HepG2 (cell line): ENCODE data around the gene SH3YL1. TPM values are rescaled to one million over a fixed set of nuclear protein-coding genes. Genes with fewer than 3 reads are reported as not detected.

Source experiments
- CEBPB ChIP-seq: IDR thresholded peaks from 2 replicates; pipeline ENCODE4 v1.6.1; 2011; ENCODE audit warnings: low read depth, low read length, improper control_type of control experiment, borderline replicate concordance
- HMG20B ChIP-seq: conservative IDR thresholded peaks from 2 replicates; pipeline ENCODE4 v1.6.1; 2016; ENCODE audit warnings: missing genetic modification reagents, missing compliant biosample characterization
- IKZF1 ChIP-seq: fragments of 450-650 bp; IDR thresholded peaks from 2 replicates; pipeline ENCODE4 v1.7.1; 2016
- KDM4B ChIP-seq: sonication (generic); formaldehyde crosslinking; IDR thresholded peaks from 2 replicates; pipeline ENCODE4 v1.4.0; 2020; ENCODE audit warnings: missing genetic modification reagents
- MAFK ChIP-seq, 2 experiments: IDR thresholded peaks in 1 of 2; conservative IDR thresholded peaks in 1 of 2; 2 replicates each; pipeline ENCODE4 v1.6.1; 2011; ENCODE audit warnings: improper control_type of control experiment in 2 of 2, low read length in 2 of 2
- TP53 ChIP-seq: sonication (generic); formaldehyde crosslinking; conservative IDR thresholded peaks from 2 replicates; pipeline ENCODE4 v1.4.0; 2020; ENCODE audit warnings: missing genetic modification reagents
- ZNF333 ChIP-seq: sonication (generic); formaldehyde crosslinking; IDR thresholded peaks from 2 replicates; pipeline ENCODE4 v1.4.0; 2020; ENCODE audit warnings: mild to moderate bottlenecking, missing genetic modification reagents, borderline replicate concordance
- ZNF687 ChIP-seq: sonication (generic); formaldehyde crosslinking; IDR thresholded peaks from 2 replicates; pipeline ENCODE4 v1.5.1; 2020; ENCODE audit warnings: mild to moderate bottlenecking, missing genetic modification reagents, moderate library complexity
- ZNF850 ChIP-seq: sonication (generic); formaldehyde crosslinking; conservative IDR thresholded peaks from 2 replicates; pipeline ENCODE4 v1.9.0; 2021; ENCODE audit warnings: mild to moderate bottlenecking, missing genetic modification reagents
- polyA plus RNA-seq, 8 experiments: library from polyadenylated mRNA; depleted of rRNA in 3 of 8; stranded (reverse) in 7 of 8; unstranded in 1 of 8; fragments of >200 nt; fragmentation: Illumina TruSeq in 4 of 8; extraction: Trizol in 4 of 8; gene quantifications; 2 replicates each; pipeline versions ENCODE4 v1.2.1 to v1.2.3, GENCODE V29; 2011 to 2016; ENCODE audit warnings: low read depth in 4 of 8, missing spikeins in 1 of 8, mixed read lengths in 1 of 8; ENCODE audit not compliant: insufficient read depth in 1 of 8
- total RNA-seq, 5 experiments: library from RNA; depleted of rRNA; stranded (reverse); fragments of >200 nt; fragmentation: Illumina TruSeq; extraction: Trizol; gene quantifications; 2 replicates each; pipeline ENCODE4 v1.2.3, GENCODE V29; 2016; ENCODE audit warnings: low read depth in 1 of 5

SH3YL1 gene
- total and polyA plus RNA-seq, 2 of the 13 experiments (the other 11 are each of a cell fraction or from before 2014, with no cell fraction given): 13.0 to 48.2 TPM

- TF ChIP-seq KDM4B (CRISPR knock-in tag) (no peak), MAFK (conservative IDR thresholded peaks at IDR 0.05 in 1 of 2, IDR thresholded peaks at IDR 0.05 in 1 of 2; ENCODE audit: low read length in 2 of 2) (no peak), HMG20B (CRISPR knock-in tag) (no peak), CEBPB (peak; percentile 47; the same call in 1 of the 2 replicates), IKZF1 (no peak), TP53 (CRISPR knock-in tag) (no peak), ZNF687 (CRISPR knock-in tag) (0 out of 2 replicates have a peak, but pooled peaks have one; percentile 10), ZNF333 (CRISPR knock-in tag) (no peak), ZNF850 (peak; percentile 83; the same call in 1 of the 2 replicates)
Measured at GRCh38 chr2:191311-192190, 72.3 kb downstream of the SH3YL1 start (continued).
